Left lobe of liver (tissue), 2 donors: ENCODE results near the gene CHM. TPM values are rescaled to one million over a fixed set of nuclear protein-coding genes. Genes with fewer than 3 reads are reported as not detected.
A peak's percentile ranks its signal among the peaks of the same experiment; 100 is the strongest.
"Not testable (repeated sequence)": the region's sequence is repeated elsewhere in the genome, so short reads cannot be mapped to it uniquely, and the experiment has no call there.

ENCODE experiments used
- ATAC-seq: fragments of 200-7000 bp; cut with Tn5 transposase; one replicate; pipeline ENCODE4 v1.9.1; 2020; ENCODE audit warnings: mild to moderate bottlenecking, moderate library complexity
- DNase-seq: peaks from one replicate; pipeline ENCODE4 v3.0.0-alpha.2; 2020; ENCODE audit warnings: low spot score
- total RNA-seq: library from RNA; stranded (reverse); gene quantifications from one replicate; pipeline ENCODE4 v1.2.1, GENCODE V29; 2021
- donor health status: DM: no; HTN: no; CAD: no; lungs with moderate emphysema.
- donor health status: DM: no; HTN: yes; CAD: no.

CHM gene
- total RNA-seq, 1 donor from 2014 or later = 6.1 TPM

DNA sequence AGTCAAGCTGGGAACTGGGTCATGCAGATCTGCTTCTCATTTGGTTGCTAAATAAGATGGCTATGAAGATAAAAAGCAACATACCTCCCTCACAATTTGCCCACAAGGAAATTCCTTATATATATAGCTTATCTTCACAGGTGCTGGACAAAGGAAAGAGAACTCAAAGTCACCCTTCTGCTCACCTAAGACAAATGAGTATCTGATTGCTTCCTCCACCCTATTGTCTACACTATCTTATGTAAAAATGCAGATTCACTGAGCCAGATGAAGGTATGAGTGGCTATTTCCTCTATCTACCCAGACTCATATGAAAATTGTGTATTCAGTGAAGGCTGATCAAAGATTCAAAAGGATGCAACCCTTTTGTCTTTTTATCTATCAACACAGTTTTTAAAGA is 50.8 kb downstream of the CHM start:
- no peak for DNase-seq
- ATAC-seq = no peak

DNA sequence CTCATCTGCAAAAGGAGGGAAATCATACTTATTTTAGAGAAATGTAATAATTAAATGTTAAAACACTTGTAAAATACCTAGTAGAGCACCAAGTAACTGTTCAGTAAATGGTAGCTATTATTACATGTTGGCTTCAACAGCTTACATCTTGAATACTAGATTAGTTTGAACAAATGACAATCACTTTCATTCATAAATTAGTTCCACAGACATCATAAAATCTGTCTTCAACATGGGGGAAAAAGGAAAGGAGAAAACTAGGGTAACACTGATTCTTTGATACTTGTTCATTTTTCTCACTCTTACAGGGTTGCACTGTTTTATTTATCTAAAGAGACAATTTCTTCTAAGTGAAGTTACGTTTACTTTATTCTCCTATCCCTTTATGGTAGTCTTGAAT is 51.7 kb downstream of the CHM start:
- DNase-seq (no peak), ATAC-seq (no peak)

DNA sequence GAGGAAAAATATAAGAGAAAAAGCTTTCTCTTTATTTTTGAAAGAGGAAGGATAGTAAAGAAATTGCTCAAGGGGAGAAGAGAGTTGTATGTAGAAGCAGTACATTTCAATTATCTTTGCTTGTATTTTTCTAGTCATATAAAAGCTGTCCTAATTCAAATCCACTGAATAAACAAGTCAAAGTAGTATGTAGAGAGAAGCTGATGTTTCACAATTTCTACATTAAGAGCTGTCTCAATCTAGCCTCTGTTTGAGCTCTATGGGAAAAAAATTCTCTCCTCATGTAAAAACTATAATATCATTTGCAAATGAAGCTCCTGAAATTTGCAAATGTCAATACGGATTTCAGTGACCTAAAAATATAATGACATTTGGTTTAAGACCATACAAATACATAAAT is 52.6 kb downstream of the CHM start:
- ATAC-seq = peak; percentile 57

DNA sequence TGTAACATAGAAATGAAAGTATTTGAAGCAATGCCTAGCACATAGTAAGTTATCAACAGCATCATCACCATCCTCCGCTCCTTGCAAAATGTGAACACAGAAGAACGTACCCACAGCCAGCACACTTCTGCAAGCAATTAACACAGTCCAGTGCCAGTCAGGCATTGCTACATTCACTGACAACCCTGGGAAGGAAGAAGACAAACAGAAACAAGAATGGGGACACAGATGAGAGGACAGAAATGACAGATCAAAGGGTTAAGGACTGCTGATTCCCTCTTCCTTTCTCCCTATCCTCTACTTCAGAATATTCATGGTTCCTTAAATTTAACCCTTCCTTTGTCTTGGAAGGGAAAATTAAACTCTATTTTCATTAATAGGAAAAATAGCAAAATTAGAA is 53.1 kb downstream of the CHM start:
- DNase-seq (no peak), ATAC-seq (peak; percentile 40)

More for the DNA sequence above, 52.6 kb downstream of the CHM start:
- no peak for DNase-seq

DNA sequence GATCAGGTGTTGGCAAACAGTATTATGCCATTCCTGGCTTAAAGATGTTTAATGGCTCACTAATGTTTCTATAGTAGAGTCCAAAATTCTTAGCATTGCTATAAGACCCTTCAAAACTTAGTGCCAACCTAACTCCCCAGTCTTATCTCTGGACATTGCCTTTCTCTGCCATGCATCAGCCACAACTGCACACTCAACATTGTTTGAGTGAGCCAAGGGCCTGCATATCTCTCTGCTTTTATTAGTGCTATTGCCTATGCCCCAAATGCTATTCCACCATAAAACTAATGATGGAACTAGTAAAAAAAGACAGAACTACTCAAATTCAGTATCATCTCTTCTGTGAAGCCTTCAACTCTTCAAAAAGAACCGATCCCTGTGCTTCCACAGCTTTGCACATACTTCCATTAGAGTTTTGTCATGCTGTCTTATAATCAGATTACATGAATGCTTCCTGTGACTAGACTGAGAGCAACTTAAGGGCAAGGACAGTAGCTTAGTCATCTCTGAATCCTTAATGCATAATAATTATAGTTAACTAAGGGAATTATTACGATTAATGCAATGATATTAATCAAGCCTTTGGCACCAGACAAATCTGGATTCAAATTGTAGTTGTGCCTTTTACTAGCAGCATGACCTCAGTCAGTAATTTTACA is 53.7 kb downstream of the CHM start:
- ATAC-seq = no peak
- no peak for DNase-seq

DNA sequence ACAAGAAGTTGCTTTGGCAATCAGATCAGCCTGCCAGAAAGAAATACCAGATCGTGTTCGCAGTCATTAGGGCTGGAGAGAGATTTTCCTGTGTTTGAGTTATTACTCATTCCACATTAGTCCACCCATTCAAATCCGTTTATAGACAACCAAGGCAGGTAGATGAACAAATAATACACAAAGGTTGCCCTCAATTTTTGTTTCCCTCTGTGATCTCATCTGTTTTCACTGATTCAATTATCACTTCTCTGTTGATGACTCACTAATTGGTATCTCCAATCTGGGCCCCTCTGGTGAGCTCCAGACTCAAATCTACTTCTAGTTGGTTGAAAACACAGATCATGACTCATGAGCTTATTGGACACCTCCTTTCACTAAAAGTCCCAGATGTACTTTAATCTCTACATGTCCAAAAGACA is 54.5 kb downstream of the CHM start:
- ATAC-seq (no peak), DNase-seq (no peak)

DNA sequence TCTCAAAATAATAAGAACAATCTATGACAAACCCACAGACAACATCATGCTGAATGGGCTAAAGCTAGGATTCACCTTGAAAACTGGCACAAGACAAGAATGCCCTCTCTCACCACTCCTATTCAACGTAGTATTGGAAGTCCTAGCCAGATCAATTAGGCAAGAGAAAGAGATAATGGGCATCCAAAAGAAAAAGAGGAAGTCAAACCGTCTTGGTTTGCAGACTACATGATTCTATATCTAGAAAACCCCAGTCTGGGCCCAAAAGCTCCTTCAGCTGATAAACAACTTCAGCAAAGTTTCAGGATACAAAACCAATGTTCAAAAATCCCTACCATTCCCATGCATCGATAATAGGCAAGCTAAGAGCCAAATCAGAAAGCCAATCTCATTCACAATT is 59.0 kb downstream of the CHM start:
- ATAC-seq (no peak), DNase-seq (no peak)

DNA sequence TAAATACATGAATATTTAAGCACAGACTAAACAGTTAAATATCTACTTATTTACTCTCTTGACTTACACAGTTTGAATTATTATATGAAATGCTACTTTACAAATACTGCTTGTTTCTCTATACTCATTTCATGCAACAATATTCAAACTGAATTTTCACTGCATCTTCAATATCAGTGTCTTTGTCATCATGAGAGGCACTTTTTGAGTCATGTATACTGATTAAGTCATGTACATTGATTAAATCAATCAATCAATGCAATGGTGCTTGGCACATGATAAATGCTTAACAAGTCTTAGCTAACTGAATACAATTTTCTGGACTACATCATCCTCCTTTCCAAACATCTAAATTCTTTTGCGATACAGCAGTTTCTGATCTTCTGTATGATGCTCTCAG is 67.1 kb downstream of the CHM start:
- no peak for DNase-seq
- ATAC-seq = no peak

DNA sequence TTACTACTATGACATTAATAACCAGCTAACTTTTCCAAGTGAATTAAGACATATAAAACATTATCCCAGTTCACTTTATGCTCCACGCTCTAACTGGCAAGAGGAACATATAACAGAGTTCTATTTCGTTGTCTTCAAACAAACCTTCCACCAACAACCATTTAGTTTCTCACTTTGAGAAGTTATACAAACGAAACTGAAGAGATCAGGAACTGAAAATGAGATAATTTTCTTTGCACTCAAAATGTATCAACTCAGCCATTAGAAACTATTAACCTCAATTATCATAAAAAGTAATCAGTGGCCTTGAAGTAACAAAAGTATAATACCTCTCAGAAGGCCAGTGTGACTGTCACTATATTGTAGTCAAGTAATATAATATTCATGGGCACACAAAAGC is 70.1 kb downstream of the CHM start:
- no peak for ATAC-seq
- no peak for DNase-seq

DNA sequence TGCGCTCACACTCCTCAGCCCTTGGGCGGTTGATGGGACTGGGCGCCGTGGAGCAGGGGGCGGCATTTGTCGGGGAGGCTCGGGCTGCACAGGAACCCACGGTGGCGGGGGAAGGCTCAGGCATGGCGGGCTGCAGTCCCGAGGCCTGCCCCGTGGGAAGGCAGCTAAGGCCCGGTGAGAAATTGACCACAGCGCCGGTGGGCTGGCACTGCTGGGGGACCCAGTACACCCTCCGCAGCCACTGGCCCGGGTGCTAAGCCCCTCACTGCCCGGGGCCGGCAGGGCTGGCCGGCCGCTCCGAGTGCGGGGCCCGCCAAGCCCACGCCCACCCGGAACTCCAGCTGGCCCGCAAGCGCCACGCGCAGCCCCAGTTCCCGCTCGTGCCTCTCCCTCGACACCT is 75.0 kb downstream of the CHM start:
- not testable (repeated sequence) for DNase-seq, ATAC-seq

DNA sequence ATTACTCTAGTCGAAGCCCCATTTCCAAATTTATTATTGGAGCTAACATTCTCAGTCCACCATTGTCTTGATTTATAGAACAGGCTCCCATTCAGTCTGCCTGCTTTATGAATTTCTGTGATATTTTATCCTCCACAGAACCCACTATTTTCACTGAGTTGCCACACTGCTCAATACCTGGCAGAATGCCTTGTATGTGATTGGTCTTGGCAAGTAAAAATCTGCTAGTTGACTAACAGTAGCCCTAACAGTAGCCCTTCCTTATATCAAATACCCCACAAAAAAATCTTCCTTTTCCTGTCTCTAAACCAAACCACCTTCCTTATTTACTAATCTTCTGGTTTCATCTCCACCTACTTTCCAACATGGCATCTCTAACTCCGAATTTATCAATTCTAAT is 82.6 kb downstream of the CHM start:
- DNase-seq = no peak
- peak; percentile 52 for ATAC-seq

DNA sequence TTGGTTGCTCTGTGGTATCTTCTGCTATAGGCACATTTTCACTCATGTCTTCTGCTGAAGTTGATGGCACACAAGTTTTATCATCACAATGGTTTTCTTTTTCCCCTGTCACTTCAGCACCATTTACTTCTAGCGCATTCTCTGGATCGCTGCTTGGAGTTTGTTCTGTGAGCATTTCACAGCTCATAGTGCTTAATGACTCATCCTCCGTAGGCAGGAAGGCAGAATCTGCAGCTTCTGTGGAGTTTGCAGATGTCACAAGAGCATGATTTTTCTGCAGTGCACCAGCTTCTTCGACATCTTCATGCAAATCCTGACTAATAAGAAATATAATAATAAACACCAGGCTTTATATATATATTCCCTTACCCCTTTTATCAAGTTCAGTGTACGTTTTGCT is 83.6 kb downstream of the CHM start:
- DNase-seq (no peak), ATAC-seq (no peak)

DNA sequence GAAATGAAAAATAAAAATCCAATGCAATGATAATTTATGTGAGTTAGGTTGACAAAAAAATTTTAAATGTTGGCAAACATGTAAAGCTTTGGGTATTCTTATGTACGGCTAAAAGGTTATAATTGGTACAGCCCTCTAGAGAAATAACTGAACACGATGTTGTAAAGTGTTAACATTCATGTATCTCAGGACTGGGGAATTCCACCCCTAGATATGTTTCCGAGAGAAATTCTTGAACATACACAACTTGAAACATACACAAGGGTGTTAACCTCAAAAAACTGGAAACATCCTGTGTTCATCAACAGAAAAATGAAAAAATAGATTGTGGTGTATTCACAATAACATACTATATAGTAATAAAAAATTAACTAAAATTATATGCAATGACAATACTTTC is 91.8 kb downstream of the CHM start:
- DNase-seq = no peak
- ATAC-seq = no peak

DNA sequence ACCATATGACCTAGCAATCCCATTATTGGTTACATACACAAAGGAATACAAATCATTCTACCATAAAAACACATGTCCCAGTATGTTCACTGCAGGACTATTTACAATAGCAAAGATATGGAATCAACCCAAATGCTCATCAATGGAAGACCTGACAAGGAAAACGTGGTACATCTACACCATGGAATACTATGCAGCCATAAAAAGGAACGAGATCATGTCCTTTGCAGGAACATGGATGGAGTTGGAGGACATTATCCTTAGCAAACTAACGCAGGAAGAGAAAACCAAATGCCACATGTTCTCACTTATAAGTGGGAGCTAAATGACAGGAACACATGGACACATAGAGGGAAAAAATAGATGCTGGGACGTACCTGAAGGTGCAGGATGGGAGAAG is 102.6 kb downstream of the CHM start:
- not testable (repeated sequence) for ATAC-seq

DNA sequence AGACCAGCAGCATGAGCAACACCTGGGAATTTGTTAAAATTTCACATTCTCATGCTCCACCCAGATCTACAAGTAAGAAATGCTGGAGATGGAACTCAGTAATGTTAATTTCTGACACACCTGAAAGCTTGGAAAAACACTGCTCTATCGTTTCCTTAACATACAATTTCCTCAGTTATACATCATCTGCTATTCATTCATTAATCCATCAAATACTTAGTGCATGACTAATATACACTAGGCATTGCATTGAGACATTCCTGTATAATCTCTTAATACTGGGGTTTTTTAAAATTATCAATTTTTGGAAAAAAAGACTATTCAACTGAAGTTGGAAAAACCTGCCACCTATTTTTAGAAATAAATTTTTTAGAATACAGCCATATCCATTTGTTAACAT is 106.1 kb downstream of the CHM start:
- no peak for DNase-seq
- no peak for ATAC-seq

More for the DNA sequence above, 102.6 kb downstream of the CHM start:
- not testable (repeated sequence) for DNase-seq

DNA sequence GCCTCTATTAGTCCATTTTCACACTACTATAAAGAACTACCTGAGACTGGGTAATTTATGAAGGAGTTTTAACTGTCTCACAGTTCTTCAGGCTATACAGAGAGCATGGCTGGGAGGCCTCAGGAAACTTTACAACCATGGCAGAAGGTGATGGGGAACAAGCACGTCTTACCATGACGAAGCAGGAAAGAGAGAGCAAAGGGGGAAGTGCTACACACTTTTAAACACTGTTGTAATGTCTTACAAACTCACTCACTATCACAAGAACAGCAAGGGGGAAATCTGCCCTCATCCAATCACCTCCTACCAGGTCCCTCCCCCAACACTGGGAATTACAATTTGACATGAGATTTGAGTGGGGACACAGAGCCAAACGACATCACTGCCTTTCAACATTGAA is 107.4 kb downstream of the CHM start:
- not testable (repeated sequence) for ATAC-seq, DNase-seq

DNA sequence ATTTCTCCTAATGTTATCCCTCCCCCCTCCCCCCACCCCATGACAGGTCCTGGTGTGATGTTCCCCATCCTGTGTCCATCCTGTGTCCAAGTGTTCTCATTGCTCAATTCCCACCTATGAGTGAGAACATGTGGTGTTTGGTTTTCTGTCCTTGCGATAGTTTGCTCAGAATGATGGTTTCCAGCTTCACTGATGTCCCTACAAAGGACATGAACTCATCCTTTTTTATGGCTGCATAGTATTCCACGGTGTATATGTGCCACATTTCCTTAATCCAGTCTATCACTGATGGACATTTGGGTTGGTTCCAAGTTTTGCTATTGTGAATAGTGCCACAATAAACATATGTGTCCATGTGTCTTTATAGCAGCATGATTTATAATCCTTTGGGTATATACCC is 113.0 kb downstream of the CHM start:
- ATAC-seq, DNase-seq: not testable (repeated sequence)

DNA sequence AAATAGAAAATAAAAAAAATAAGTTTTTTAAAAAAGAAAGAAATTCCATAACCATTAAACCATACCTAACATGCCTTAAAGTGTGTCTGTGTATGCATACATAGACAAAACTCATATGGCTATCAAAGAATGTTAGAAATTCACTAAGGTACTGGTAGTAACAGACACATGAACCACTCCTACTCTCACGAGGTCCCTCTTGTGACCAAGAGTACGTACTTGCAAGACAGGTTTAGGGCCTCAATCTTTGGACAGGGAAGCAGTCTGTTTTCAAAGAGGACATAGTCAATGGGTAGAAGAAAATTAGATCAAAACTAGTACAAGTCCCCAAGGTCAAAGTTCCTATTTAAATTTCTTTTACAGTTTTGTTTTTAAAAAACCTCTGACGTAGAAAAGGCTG is 117.3 kb downstream of the CHM start:
- no peak for DNase-seq
- no peak for ATAC-seq

DNA sequence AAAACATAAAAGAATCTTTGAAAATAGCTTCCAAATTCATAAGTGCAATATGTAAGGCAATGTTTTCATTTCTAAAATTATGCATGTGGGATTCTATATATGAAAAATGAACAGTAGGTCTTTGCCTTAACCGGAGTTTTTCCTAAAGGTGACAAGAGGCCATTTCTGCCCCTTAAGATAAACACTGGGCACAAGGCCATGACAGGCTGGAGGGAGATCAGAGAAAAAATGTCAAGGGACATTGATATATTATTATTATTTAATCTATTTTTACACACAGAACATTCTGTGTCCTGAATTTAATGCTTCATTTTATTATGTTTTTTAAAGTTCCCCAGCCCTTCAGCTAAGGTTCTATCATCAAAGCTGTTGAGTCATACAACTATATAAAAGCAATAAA is 118.8 kb downstream of the CHM start:
- DNase-seq = no peak
- ATAC-seq = no peak

DNA sequence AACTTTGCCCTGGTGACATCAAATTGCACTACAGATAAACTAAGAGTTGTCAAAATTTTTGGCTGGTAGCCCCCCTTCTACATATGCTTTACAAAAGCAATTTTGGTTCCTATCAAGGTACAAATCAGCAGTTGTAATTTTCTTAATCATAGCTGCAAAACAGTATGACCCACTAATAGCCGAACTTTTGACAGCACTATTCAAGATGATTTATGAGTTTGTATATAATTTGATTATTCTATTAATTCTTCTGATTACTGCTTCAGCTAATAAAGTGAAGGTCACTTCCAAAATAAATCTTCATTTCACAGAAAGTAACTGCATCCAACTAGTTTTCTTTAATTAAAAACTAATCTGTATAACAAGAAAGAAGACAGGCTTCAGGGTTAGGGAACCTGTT is 119.6 kb downstream of the CHM start:
- ATAC-seq (no peak), DNase-seq (no peak)

DNA sequence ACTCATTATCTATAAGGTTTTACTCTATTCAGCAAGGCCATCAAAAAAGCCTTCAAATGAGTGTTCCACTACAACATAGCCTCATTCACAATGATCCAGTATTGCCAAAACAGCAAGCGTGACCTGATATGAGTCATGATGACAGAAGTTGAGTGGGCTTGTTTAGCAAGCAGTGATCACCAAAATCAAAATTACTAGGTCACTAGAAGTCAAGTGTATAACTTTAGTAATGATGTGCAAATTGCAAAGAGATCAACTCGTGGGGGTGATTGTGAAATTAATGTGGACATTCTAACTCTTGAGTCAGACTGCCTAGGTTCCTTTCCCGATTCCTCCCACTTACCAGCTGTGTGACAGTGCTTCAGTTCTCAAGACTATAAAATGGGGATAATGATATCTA is 124.5 kb downstream of the CHM start:
- DNase-seq (no peak), ATAC-seq (no peak)

DNA sequence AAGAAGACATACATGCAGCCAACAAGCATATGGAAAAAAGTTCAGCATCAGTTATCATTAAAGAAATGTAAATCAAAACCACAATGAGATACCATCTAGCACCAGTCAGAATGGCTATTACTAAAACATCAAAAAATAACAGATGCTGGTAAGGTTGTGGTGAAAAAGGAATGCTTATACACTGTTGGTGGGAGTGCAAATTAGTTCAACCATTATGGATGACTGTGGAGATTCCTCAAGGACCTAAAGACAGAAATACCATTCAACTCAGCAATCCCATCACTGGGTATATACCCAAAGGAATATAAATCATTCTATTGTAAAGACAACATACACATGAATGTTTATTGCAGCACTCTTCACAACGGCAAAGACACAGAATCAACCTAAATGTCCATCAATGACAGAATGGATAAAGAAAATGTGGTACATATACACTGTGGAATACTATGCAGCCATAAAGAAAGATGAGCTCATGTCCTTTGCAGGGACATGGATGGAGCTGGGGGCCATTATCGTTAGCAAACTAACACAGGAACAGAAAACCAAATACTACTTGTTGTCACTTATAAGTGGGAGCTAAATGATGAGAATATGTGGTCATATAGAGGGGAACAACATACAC is 130.6 kb downstream of the CHM start:
- ATAC-seq, DNase-seq: not testable (repeated sequence)

DNA sequence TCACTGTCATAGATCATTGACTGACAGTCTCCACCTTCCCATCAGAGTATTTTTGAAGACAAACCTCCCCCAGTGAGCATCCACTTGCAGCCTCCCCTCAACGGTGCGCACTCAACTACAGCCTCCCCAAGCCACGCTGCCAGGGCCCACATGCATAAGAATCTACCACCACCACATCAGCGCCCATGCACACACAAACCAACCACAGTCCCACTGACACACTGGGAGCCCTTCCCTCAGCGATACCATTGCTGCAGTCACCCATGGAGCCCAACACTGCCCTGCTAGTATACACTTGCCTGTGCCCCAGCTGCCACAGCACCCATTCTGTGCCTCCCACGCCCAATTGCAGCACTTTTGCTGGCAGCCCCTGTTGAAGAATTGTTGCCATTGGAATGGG is 132.9 kb downstream of the CHM start:
- DNase-seq = no peak
- no peak for ATAC-seq
